GM19455 (cell line): Measurements from ENCODE around the gene ARPC2.

Experiments used
- ATAC-seq: cut with Tn5 transposase; IDR thresholded peaks from one replicate; pipeline ENCODE4 v1.9.1; 2021; ENCODE audit not compliant: unreplicated experiment

Gene ARPC2

GRCh38 chr2:218252509-218253231, 35.7 kb downstream of the ARPC2 start:
- ATAC-seq = no peak

- no peak for ATAC-seq
Measured at GRCh38 chr2:218253232-218253625, 36.2 kb downstream of the ARPC2 start.

DNA sequence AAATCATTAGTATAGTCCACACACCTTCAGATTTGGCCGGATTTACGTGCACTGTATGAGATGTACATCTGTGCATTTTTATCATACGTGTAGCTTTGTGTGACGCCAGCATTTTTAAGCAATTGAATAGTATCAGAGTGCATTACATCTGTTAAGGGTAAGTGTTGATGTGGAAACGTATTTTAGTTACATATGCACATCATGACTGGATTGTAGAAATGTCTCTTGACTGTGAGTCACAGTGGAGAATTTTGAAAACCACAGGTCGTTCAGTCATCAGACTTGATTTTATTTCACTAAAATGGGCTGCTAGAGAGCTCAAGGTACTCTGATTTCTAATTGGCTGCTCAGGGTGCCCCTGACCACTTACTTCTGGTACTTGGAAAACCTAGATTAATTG, 38.5 kb downstream of the ARPC2 start:
- no peak for ATAC-seq

DNA sequence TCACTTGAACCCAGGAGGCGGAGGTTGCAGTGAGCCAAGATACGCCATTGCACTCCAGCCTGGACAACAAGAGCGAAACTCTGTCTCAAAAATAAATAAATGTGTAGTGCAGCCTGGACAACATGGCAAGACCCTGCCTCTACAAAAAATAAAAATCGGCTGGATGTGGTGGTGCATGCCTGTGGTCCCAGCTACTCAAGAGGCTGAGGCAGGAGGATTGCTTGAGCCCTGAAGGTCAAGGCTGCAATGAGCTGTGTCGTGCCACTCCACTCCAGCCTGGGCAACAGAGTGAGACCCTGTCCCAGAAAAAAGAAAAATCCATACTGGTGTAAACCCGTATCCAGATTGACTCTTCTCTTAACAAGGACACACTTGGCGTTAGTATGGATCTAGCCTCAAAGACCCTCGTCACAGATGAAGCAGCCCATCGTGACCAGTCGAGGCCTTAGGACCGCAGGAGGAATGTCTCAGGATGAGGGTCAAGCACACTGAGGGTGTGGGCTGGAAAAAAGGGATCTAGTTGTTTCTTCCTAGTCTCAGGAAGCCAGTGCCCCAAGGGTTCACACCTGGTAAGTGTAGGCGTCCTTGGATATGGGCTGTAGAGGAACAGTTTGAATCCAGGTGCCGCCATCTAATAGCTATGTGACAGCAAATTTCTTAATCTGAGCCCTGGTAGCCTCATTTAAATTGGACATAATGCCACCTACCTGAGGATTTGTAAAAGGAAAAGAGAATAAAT, 39.8 kb downstream of the ARPC2 start:
- no peak for ATAC-seq

- peak; percentile 63 for ATAC-seq
Measured at GRCh38 chr2:218257390-218257981, 40.5 kb downstream of the ARPC2 start.

DNA sequence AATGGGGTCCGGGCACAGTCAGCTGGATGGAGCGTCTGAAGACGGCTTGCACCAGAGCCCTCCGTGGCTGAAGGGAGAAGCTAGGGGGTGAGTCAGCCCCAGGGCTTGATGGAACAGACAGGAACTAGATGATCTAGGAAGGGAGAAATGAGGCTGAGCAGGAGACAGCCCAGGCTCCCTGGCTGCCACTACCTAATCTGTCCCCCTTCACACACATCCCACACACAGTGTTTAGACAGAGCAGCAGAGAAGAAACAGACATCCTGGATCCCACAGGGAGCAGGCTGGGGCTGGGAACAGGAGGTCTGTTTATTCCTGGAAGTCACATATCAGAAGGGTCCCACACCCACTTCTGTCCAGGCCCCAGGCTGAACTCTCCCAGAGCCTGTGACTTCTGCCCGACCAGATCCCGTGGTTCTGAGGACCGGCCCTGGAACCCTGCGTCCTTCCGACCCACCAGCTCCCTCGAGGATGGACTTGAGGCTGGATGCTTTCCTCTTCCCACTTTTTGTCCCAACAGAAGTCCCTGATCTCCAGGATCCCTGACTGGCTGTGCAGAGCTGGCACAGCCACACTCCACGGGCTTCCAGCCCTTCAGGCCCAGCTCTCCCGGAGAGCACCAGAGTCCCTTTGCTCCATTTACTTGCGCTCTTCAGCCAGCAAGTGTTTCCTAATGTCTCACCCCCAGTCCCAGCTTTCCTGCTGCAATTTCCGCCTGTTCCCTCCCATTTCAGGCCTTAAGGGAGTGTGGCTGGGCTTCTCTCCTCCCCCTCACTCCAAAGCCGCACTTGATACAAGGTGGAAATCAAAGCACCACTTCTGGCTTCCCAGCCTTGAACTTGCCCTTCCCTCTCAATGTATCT, 42.3 kb downstream of the ARPC2 start:
- no peak for ATAC-seq

DNA sequence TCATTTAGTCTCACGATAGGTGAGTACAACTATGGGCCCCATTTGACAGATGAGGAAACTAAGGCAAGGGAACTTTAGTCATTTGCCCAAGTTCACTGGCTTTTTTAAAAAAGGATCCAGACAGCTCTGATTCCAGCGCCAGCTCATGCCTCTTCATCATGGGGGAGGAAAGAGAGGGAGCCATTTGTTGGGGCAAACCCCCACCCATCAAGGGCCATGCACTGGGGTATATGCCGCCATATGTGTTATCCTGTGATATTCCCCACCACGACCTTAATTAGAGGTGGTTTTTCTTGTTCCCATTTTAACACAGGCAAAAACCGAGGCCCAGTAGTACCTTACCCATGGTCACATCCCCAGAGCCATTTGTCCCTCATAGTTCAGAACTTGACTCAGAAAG, 43.2 kb downstream of the ARPC2 start:
- no peak for ATAC-seq

DNA sequence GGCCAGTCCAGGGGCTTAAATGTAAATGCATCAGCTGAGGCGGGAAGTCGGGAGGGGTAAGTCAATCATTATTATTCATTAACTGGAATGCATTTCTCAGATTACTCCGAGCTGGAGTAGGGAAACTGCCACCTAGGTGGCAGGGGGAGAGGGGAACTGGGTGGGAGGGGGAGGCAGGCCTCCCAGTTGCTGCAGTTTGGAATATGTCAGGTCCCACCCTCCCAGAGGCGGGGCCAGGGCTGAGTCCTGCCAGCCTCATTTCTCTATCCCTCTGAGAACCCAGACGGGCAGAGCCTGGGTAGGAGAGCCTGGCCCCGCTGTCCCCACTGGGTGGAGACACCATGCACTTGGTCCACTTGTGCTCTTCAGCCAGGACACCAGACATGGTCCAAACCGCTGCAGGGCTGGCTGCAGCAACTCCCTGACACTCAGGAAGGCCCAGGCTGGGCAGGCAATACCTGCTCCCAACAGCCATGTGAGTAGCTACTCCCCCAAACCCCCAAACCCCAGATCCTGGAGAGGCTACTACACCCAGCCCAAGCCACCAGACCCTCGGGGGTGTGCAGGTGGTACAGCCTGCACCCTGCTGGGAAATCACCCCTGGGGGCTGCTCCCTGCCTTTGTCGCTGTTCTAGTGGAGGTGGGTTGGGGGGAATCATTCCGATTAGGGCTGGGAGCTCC, 43.9 kb downstream of the ARPC2 start, which contains the start of gene GPBAR1:
TSS of gene GPBAR1 (plus strand) at position 274 of the 681 bp plus-strand sequence. CDS start 1,710 bp downstream, outside the sequence.
- ATAC-seq = no peak

- no peak for ATAC-seq
Measured at GRCh38 chr2:218261423-218262236, 44.6 kb downstream of the ARPC2 start.

DNA sequence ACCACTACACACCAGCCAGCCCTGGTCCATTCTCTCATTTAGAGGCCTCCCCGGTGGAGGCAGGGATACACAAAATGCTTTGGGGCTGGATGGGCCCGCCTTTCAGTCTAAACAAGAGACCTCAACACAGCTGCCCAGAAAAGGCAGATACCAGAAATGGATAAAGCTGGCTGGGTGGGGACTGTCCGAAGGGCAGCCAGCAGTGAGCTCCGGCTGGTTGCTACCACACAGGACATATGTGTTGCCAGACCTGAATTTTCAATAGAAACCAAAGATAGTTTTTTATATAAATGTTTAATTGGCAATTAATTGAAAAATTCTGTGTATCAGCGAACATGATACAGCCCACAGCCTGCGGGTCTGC, 45.2 kb downstream of the ARPC2 start:
- ATAC-seq = no peak

GRCh38 chr2:218262631-218263586, 45.9 kb downstream of the ARPC2 start:
- no peak for ATAC-seq

- no peak for ATAC-seq
Measured at GRCh38 chr2:218263817-218264641, 47.0 kb downstream of the ARPC2 start.

- ATAC-seq = no peak
Measured at GRCh38 chr2:218264773-218265561, 48.0 kb downstream of the ARPC2 start.

GRCh38 chr2:218265626-218266025, 48.6 kb downstream of the ARPC2 start:
- no peak for ATAC-seq

DNA sequence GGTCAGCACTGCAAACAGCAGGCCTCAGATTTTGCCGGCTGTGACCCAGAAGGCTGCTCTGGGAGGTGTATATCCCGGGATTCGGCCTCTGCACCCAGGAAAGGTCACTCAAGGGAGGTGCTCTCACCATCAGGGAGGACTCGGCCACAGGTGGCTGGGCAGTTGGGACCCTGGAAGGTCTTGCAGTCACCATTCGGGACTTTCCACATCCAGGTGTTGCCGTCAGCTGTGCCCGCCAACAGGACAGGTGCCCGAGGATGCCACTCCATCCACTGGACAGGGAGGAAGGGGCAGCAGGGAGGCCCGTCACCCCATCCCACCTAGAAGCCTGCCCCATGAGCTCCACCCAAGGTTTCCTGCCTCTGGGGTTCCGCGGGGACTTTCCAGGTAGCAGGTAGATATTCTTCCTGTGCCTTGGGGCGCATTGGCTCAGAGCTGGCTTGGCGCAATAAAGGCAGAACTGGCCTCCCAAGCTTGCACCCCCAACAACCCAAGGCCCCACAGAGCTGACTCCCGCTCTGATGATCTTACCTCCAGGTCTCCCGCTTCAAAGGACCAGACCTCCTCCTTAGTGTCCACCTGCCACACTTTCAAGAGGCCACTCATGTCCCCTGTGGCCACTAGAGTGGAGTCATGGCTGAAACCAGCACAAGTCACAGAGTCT, 49.5 kb downstream of the ARPC2 start:
- no peak for ATAC-seq

DNA sequence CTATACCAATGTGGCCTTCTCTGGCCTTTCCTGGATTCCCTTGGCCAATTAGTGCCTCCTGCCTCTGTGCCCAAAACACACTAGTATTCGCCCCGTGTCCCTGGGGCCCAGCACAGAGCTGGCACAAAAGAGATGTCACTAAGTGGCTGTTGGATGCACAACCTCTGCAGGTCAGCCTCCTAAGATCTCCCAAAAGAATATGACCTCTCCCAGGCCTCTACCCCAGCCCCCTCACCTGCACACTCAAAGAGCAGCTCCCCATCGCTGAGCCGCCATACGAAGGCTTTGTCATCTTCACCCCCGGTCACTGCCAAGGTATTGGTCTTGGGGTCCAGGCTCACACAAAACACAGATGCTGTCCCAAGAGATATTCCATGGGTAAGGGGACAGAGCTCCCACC, 50.3 kb downstream of the ARPC2 start:
- ATAC-seq = no peak
